ENCODE measurements around the gene MS4A13.

Gene MS4A13, protein sequence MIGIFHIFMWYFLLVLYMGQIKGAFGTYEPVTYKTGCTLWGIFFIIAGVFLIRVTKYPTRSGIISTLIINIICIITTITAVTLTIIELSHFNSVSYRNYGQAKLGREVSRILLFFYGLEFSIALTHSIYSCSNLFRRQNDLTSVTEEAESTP

DNA sequence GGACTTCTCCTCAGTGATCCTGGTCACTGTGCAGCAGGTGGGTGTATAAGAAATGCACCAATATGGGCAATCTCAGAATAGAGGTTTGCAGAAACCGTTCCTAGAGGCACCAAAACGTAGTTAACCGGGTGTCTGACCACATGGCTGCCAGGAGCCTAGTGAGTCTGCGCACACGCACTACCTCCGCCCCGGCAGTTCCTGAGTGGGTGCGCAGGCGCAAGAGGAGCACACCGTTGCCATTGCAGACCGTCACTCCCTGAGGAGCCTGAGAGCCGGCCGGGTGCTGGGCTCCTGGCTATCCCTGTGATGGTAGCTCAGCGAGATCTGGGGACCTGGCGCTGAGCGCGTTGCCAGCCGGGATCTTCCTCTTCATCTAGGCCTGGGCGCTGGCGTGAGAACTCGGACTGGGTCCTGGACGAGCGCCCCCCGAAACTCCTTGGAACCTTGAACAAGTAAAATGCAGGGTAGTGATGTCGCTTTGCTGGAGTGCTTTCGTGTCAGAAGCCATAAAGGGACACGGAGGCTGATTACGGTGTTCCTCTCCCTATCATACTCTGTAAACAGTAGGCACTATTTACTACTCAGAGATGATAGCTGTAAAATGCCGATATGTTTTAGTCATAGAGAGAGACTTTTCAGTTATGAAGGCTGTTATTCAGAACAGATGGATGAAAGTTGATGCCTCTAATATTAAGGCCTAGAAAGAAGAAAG is at the start of gene MS4A13:
Gene MS4A13, plus strand, starts transcription at position 249 of the 712 bp plus-strand sequence. CDS start 2,692 bp downstream, outside the sequence.
- H3K27ac ChIP-seq: no peak within 1 kb of the TSS
- TF ChIP-seq ZFX (IDR thresholded peaks at IDR 0.05): no peak
- TF ChIP-seq, protein P1, sequence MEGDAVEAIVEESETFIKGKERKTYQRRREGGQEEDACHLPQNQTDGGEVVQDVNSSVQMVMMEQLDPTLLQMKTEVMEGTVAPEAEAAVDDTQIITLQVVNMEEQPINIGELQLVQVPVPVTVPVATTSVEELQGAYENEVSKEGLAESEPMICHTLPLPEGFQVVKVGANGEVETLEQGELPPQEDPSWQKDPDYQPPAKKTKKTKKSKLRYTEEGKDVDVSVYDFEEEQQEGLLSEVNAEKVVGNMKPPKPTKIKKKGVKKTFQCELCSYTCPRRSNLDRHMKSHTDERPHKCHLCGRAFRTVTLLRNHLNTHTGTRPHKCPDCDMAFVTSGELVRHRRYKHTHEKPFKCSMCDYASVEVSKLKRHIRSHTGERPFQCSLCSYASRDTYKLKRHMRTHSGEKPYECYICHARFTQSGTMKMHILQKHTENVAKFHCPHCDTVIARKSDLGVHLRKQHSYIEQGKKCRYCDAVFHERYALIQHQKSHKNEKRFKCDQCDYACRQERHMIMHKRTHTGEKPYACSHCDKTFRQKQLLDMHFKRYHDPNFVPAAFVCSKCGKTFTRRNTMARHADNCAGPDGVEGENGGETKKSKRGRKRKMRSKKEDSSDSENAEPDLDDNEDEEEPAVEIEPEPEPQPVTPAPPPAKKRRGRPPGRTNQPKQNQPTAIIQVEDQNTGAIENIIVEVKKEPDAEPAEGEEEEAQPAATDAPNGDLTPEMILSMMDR (conservative IDR thresholded peaks at IDR 0.05): no peak

DNA sequence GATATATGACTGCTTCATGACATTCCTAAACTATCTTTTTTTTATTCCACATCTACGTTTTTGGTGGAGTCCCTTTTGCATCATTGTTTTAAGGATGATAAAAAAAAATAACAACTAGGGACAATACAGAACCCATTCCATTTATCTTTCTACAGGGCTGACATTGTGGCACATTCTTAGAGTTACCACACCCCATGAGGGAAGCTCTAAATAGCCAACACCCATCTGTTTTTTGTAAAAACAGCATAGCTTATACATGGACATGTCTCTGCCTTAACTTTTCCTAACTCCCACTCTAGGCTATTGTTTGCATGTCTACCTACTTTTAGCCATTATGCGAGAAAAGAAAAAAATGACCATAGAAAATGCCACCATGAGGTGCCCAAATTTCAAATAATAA is 46.4 kb upstream of the MS4A13 start:
- TF ChIP-seq, protein P1 (conservative IDR thresholded peaks at IDR 0.05): no peak
- no peak for TF ChIP-seq ZFX (IDR thresholded peaks at IDR 0.05)
- no peak overlapping the region for H3K27ac ChIP-seq

DNA sequence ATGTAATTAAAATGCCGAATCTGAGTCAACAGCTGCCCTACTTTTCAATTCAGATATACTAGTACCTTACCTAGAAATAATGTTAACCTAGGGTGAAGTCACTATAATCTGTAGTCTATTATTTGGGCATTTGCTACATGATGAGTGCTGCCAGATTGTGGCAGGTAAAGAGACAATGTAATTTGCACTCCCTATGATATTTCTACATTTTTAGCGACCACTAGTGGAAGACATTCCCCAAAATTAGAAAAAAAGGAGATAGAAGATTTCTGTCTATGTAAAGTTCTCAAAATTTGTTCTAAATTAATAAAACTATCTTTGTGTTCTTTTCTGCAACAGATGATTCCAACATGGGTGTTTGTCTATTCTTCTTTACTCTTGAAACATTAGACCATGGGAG is 45.5 kb upstream of the MS4A13 start:
- TF ChIP-seq, protein P1 (conservative IDR thresholded peaks at IDR 0.05): no peak; the same call in none of the 2 replicates
- no peak for TF ChIP-seq ZFX (IDR thresholded peaks at IDR 0.05)
- H3K27ac ChIP-seq: no peak overlapping the region

DNA sequence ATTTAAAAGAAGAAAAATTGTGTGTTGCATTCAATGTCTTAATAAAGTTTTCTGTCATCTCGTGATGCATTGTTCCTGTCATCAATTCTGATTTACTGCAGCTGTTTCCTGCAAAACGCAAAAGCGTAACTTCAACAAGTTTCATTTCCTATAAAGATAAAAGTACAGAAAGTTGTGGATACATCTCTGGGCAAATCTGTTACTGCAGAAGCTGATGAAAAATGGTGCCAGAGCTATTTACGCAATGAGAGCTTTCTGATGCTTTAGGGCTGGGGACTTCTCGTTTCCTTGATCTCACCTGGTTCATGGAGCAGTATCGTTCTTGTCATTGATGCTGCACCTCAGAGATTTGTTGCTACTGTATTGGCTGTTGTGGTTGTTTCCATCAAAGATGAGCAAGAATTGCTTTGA is 38.2 kb upstream of the MS4A13 start:
- H3K27ac ChIP-seq: no peak overlapping the region
- TF ChIP-seq, protein P1 (conservative IDR thresholded peaks at IDR 0.05): no peak
- no peak for TF ChIP-seq ZFX (IDR thresholded peaks at IDR 0.05)

DNA sequence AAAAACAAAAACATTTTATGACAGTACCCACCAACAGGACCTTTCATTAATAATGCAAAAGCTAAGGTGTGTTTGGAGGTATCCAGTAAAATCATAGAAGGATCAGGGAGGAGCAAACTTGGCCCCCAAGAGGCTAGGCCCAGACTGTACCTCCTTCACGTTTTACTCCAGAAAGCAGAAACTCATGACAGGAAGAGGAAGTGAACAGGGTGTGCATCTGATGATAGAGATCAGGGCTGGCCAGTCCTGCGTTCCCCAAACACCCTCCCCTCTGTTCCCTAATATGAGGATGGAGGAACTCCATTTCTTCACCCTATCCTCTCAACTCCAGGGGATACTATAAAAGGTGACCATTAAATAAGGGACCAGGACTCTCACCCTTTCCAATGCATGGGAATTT is 32.8 kb upstream of the MS4A13 start:
- no peak overlapping the region for H3K27ac ChIP-seq

DNA sequence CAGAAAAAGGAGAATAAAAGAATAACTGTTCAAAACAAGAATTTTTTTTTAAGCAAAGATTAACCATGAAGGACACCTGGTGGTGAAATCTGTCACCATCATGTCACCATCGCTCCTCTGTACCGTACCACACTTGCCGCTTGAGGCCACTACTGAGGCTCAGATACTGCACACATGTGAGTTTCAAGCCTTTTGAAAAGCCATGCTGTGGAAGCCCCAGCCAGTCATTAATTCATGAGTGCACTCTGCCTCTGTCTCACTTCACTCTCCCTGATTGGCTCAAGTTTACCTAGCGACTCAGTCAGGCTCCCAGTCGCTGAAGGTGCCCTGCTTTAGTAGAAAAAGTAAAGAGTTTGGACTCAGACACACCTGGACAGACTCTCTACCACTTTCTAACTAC is 29.2 kb upstream of the MS4A13 start:
- H3K27ac ChIP-seq: no peak overlapping the region

More for the DNA sequence above, 32.8 kb upstream of the MS4A13 start:
- TF ChIP-seq, protein P1 (conservative IDR thresholded peaks at IDR 0.05): no peak
- no peak for TF ChIP-seq ZFX (IDR thresholded peaks at IDR 0.05)

More for the DNA sequence above, 29.2 kb upstream of the MS4A13 start:
- TF ChIP-seq, protein P1 (conservative IDR thresholded peaks at IDR 0.05): peak; percentile 93
- TF ChIP-seq ZFX (IDR thresholded peaks at IDR 0.05): no peak
